ENCODE measurements around the gene BIRC7. TPM values are rescaled to one million over a fixed set of nuclear protein-coding genes. Genes with fewer than 3 reads are reported as not detected.

The BIRC7 gene, protein sequence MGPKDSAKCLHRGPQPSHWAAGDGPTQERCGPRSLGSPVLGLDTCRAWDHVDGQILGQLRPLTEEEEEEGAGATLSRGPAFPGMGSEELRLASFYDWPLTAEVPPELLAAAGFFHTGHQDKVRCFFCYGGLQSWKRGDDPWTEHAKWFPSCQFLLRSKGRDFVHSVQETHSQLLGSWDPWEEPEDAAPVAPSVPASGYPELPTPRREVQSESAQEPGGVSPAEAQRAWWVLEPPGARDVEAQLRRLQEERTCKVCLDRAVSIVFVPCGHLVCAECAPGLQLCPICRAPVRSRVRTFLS
- not detected in 2 replicates for total RNA-seq

DNA sequence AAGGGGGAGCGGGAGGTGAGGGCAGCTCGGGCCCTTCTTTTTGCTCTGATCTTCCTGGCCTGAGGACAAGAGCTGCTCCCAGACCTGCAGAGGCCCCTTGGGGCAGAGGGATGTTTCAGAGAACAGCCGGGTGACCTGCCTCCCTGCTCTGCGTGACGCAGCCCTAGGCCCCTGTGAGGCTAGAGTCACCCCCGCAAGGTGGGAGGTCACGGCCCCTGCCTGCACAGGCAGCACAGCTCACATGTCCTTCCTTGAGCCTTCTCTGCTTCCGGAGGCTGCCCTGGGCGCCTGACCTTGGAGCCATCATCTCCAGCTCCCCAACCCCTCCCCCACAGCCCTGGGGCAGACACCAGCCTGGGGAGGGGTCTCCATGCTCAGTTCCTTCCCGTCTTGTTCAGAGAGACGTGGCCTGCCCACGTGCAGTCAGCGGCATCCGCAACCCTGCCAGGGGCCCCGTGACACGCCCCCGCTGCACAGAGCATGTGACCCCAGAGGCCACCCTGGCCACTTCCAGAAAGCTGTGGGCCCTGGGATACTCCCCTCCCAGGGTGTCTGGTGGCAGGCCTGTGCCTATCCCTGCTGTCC lies at the start of gene BIRC7:
Gene BIRC7 (plus strand): TSS at position 507 of the 585 bp plus-strand sequence. CDS start 192 bp downstream, outside the sequence.
- no peak for DNase-seq (ENCODE audit: low read depth in 2 of 2)

DNA sequence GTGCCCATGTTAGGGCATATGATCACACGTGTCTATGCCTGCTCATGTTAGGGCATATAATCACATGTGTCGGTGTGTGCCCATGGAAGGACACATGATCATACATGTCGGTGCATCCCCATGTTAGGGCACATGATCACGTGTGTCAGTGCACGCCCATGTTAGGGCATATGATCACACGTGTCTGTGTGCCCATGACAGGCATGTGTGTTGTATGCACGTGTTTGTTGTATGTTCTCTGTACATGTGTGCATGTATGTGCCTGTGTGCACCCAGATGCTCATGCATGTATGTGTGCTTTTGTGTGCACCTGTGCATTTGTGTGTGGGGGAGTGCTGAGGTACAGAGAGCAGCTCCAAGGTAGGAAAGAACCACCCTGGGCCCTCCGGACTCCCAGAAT lies 49.6 kb upstream of the BIRC7 start:
- DNase-seq (ENCODE audit: low read depth in 2 of 2): no peak

DNA sequence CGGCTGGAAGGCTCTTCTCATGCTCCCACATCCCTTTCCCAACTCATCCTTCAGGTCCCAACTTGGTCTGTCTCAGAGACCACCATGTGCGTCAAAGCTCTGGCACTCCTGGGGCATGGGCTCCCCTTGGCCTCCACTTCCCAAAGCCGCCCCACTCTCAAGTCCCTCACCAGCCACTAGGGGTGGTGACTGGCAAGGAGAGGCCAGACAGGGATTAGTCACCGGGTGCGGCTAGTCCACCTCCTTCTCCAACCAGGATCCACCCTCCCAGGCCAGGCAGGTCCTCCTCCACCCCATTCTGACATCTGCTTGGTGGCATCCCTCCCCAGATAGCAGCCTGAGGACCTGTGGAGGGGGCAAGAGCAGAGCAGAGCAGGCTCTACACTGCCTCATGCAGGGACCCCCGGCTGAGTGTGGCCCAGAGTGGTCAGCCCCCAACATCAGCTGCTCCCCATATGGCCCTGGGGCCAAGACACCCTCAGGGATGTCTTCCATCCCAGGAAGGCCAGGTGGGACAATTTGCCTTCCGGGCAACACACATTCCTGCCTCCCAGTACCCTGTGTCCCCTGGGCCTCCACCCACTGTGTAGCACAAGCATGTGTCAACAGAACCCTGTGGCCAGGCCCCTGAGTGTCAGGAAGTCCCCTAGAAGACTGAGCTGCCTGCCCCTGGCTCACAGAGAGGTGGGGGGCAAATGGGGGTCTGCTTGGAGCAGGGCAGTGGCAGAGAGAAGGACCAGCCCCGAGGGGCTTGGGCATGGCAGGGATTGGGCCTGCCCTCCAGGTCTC lies 49.0 kb upstream of the BIRC7 start:
- DNase-seq (ENCODE audit: low read depth in 2 of 2): no peak

DNA sequence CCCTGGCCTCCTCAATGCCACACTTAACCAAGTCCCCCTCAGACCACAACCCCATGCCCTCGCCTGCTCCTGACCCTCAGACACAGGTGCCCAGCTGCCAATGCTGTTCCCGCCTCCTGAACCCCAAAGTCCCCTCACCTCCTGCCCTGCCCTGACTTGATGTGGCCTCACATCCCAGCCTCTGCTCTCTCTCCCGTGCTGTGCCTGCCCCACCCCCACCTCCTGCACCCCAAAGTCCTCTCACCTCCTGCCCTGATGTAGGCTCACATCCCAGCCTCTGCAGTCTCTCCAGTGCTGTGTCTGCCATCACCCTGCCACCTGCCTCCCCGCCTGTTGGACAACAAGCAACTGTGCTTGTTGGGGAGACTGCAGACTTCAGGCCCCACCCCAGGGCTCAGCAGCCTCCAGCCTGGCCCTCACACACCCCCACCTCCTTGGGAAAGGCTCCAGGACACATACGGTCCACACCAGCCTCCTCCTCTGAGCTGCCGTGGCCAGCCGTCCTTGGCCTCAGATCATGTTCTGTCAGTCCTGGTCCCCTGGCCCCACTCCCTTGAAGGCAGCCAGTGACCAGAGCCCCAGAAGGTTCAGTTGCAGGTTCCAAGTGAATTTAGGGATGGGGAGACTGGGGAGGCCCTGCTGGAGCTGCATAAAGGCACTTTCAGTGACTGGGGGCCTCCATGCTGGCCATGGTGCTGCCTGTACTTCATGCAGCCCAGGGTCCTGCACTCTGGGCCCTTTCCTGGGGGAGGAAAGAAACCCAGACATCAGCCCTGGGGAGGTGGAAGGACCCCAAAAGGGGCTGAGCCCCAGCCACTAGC lies 48.2 kb upstream of the BIRC7 start:
- no peak for DNase-seq (ENCODE audit: low read depth in 2 of 2)

DNA sequence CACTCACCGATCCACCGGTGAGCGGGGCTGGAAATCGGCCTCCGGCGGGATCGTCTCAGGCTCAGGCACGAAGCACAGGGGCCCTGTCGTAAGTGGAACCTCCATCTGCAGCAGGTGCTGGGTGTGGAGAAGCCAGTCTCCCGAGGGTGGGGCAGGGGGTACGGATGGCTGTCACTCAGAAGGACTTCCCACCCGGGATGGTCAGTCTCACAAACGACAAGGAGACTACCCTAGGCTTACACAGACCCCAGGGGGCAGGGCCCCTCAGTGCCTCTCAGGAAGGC lies 47.6 kb upstream of the BIRC7 start:
- no peak for DNase-seq (ENCODE audit: low read depth in 2 of 2)

DNA sequence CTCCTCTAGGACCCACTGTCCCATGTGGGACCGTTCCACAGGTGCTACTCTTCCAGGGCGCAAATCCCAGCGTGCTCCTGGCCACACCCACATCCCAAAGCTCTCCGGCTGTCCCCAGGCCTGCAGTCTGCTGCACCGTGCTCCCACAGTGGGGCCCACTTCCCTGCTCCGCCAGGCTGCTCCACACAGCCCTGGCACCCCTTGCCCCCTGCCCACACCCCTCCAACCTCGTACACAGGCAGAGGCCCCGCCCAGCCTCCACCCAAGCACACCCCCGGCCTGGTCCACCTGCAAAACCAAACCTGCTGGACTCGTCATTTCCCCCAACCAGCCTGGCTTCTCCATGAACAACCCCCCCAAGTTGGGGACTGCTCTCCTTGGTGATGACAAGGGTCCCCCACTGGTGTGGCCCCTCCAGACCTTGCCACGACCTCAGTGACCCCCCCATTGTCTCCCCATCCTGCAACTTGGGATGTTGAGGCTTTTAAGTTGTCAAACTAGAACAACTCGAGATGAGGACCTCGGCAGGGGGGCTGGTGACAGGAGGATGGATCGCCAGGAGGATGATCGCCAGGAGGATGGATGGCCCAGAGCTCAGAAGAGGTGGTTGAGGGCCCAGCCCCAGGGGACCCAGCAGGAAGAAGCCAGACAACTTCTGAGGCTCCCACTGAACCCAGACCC lies 46.9 kb upstream of the BIRC7 start:
- DNase-seq (ENCODE audit: low read depth in 2 of 2): no peak

DNA sequence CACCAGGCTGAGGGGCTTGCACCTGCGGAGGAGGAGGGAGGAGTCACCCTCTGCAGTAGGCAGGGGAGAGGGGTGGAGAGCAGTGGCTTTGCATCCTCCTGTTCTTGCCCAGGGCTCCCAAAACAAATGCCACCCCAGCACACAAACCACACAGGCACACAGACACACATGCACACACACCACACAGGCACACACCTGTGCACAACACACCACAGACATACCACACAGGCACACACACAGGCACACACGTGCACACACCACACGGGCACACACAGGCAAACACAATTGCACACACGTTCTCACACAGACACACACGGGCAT lies 46.4 kb upstream of the BIRC7 start:
- DNase-seq (ENCODE audit: low read depth in 2 of 2): no peak

DNA sequence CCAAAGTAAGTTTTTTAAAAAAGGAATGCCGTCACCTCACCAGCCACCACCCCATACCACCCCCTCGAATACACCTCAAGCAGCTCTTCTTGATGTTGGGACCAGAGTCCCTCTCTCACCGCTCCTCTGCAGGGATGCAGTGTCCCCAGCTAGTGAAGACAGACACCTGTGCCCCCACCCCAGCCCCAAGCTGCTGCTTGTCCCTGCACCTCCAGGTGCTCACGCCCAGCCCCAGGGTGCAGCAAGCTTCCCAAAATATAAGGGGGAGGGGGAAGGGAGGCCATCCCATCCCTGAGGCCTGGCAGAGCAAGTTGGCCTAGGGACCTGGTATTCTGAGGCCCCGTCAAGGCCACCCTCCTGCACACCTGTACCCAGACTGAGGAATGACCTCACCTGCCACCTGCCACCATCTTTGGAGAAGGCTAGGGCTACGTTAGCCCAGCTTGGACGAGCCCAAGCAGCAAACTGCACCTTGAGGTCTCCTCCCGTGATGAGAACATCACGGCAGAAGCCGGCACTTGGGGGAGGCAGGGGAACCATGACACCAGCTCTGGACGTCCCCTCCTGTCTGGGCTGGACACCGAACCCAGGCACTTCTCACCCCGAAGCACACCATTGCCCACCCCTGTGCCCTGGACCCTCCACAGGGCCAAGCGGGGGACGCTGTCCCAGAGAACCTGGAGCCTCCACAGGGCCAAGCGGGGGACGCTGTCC lies 45.7 kb upstream of the BIRC7 start:
- no peak for DNase-seq (ENCODE audit: low read depth in 2 of 2)

DNA sequence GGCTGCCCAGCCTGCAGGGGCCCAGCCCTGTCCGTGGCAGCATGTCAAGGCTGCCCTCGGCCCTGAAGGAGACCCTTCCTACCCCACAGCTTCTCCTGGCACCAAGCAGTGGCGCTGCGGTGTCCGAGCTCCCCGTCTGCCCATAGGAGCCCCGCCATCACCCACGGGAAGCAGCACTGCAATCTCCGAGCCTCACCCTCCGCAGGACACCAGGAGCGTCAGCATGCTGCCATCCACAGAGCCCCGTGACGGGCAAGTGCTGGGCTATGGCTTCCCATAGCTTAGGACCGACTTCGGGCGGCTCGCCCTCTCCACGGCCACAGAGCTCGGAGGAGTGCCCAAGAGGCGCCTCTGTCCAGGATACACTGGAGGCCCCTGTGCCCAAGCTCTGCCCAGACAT lies 44.9 kb upstream of the BIRC7 start:
- DNase-seq (ENCODE audit: low read depth in 2 of 2): no peak

DNA sequence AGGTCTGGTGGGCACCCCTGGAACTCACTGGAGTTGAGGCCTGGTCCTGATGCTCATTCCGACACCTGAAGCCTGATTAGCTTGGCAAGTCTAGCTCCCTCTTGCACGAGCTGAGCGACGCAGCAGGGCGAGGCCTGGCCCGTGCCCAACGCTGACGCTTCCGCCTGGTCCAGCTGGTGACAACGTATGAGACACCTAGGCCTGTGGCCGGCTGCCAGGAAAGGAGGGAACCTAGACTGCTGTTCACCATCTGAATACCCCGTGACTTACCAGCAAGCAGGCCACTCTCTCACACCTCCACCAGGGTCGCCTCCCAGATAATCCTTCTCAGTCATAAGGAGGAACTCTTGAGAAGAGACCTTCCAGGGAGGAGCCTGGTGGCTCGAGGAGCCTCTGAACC lies 44.3 kb upstream of the BIRC7 start:
- DNase-seq (ENCODE audit: low read depth in 2 of 2): peak; percentile 55 to 58

DNA sequence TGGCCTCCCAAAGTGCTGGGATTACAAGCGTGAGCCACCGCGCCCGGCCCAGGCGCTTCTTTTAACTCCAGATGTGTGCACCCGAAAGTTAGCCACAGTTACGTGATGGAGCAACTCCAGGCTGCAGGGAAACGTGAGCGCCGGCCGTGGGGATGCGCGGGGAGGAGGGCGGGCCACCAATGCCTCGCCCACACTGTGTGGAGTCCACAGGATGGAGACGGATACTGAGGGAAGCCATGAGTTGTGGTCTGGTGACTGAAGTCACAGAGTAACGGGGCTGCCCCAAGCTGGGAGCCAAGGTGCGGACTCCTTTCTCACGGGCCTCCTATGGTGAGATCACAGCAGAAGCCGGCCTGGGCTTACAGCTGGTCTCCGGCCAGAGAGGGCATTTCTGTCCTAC lies 43.0 kb upstream of the BIRC7 start:
- no peak for DNase-seq (ENCODE audit: low read depth in 2 of 2)

DNA sequence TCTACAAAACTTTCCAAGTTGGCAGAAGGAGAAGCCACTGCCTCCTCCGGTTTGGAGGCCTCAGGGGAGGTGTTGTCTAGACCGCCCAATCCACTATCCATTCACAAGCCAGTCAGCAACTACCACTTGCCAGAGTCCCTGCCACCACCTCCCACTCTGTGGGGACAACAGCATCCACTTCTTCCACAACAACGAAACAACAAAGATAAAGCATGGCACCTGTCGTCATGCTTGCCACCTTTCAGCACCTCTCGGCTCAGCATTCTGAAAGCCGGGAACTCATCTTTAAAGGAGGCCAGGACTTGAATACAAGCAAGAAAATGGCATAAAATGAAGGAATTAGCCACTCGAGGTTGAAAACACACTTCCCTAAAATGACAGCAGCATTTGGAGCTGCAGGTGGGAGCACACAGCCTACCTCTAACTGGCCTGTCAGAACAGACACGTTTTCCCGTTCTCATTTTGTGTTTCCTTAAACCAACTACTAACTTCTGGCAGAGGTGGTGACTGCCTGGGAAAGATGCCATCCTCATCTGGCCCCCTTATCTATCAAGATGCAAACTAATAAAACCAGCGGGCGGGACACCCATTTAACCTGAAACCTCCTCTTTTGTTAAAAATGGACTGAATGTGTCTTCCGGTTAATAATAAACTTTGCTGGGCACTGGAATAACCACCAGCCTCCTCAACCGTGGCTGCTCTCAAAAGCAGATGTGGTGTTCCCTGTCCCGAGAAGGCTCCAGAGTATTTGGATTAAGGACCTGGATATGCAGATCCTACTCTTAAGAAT lies 41.5 kb upstream of the BIRC7 start:
- DNase-seq (ENCODE audit: low read depth in 2 of 2): no peak

DNA sequence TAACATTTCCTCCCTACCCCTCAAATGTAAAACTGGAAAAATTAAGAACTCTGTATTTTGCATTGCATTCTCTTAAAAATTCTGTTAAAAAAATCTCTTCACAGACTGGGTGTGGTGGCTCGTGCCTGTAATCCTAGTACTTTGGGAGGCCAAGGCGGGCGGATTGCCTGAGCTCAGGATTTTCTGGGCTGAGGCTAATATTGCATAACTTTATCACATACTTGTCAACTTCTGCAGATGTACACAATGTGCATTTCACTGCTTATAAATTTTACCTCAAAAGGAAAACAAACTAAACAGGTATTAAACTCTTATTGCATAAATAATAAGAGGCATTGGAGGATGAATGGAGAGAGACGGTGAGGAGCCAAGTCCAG lies 40.9 kb upstream of the BIRC7 start:
- no peak for DNase-seq (ENCODE audit: low read depth in 2 of 2)

DNA sequence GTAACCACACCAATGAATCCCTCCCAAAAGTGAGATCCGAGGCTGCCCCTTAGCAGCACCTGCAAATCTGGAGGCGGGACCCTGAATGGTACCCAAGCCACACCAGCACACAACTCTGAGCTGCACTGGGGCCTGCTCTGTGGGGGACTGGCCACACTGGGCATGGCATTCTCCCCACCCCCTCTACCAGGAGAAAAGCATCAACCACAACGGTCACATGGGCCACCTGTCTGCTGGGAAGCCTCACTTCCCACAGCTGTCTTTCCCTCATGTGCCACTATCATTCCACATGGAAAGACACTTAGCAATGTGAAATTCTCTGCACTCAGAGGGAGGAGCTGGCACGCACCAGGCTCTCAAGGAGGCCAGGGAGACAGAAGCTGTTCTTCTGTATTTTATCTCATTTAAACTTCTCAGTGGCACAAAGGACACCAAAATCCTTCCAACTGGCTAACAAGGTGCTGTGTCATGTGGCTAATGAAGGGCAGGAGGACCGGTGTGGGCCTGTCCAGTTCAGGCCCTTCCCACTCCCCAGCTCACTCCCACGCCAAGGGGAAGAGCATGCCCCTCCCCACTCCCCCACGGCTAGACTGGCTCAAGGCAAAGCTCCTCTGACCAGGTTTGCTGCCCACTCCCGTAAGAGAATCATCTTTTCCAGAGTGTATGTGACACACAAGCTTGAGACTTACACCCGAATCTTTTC lies 38.8 kb upstream of the BIRC7 start:
- DNase-seq (ENCODE audit: low read depth in 2 of 2): no peak

DNA sequence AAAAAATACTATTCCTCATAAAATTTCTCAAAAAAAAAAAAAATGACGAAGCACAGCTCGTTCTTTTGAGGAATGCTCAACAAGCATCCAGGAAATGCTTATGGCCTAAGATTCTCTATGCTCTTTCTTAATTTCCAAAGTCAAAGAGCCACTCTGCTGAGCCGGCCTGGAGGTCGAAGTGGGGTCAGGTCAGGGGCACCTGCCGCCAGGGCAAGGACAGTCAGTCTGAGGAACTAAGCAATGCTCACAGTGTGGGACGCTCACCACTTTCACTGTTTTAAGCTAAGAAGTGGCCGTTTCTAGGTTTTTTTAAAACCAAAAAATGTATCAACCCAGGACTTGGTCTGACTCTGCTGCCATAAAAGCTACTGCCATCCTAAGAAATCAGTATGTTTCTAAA lies 37.1 kb upstream of the BIRC7 start:
- DNase-seq (ENCODE audit: low read depth in 2 of 2): no peak

DNA sequence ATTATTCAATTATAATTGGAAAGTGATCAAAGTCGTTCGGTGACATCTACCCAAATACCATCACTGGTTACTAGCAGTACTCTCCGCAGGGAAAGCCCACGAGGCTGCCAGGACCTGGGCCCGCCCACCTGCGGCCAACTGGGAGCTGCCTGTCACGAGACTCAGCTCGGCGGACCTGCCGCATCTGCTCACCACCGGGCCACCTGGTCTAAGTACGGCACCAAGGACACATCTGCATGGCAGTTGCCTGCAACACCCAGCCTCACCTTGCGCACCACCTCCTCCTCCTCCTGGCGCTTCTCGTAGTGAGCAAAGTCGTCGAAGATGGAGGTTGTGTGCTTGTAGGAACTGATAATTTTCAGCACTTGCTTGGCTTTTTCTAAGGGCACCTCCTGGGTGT lies 33.7 kb upstream of the BIRC7 start:
- DNase-seq (ENCODE audit: low read depth in 2 of 2): no peak

DNA sequence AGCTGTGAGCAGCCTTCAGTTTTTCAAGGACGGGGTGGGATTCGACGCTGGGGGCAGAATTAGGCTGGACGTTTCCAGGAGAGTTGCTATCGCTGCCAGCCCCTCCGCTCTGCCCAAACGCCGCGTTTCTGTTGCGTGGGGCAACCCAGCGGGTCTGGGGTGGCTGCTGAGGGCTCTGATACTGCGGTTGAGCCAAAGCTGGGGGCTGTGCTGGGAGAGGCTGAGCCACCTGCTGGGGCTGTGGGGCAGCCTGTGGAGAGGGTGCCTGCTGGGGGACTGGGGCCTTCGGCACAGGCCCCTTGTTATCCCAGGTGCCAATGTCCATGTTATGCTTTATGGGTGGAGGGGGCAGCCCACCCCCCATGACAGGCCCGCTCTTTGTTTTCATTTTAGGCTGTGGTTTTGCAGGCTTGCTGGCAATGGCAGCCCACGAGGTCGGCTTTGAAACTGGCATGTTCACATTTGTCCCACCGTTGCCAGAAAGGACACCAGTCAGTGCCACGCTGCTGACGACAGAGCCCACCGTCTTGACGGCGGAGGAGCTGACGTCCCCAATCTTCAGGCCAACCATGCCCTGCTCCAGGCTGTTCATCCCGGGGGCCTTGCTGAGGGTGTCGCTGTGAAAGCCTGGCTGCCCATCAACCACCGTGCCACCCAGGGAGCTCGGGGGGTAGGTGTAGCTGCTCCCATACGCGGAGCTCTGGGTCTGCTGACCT lies 32.7 kb upstream of the BIRC7 start:
- no peak for DNase-seq (ENCODE audit: low read depth in 2 of 2)

DNA sequence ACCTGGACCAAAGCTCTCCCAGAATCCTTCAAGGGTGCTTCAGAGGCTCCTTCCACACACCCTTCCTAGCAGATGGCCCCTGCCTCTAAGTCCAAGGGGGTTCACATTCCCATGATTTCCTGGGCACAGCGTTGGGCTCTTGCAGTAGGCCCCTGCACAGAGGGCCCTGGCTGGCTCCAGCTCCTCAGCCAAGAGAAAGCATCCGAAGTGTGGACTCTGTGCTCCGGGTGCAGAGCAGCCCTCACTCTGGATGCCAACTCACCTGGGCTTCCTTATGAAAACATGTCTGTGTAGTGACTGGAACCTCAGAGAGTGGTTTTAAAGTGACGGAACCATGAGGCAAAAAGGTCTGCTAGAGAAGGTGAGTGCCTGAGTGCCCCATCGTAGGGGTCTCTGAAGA lies 31.3 kb upstream of the BIRC7 start:
- no peak for DNase-seq (ENCODE audit: low read depth in 2 of 2)

DNA sequence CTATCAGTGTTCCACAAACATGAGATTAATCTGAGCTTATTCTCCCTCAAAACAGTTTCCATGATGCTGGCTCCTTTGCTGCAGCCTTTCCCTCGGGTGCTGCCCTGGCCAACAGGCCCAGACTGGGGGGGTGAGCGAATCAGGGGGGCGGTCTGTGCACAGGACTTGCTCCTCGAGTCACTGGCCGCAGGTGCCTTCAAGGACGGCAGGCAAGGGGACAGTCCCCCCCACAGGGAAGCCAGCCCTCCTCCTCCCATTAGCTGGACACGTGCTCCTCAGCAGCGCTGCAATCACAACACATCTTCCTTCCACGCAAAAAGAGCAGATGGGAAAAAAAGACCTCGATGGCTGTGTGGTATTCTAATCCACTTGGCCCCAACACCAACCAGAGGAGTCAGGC lies 29.8 kb upstream of the BIRC7 start:
- DNase-seq (ENCODE audit: low read depth in 2 of 2): no peak

Measured in dermis microvascular lymphatic vessel endothelial cell (primary cell).